NCI-H2227 (cell line): ENCODE data around the gene ANKRD16.
A peak's percentile ranks its signal among the peaks of the same experiment; 100 is the strongest.
"Not testable (repeated sequence)": the region's sequence is repeated elsewhere in the genome, so short reads cannot be mapped to it uniquely, and the experiment has no call there.

ENCODE experiments used
- DNase-seq: peaks from one replicate; lab custom pipeline; 2025; ENCODE audit not compliant: unreplicated experiment; lab: John Stamatoyannopoulos, UW

Gene ANKRD16

DNA sequence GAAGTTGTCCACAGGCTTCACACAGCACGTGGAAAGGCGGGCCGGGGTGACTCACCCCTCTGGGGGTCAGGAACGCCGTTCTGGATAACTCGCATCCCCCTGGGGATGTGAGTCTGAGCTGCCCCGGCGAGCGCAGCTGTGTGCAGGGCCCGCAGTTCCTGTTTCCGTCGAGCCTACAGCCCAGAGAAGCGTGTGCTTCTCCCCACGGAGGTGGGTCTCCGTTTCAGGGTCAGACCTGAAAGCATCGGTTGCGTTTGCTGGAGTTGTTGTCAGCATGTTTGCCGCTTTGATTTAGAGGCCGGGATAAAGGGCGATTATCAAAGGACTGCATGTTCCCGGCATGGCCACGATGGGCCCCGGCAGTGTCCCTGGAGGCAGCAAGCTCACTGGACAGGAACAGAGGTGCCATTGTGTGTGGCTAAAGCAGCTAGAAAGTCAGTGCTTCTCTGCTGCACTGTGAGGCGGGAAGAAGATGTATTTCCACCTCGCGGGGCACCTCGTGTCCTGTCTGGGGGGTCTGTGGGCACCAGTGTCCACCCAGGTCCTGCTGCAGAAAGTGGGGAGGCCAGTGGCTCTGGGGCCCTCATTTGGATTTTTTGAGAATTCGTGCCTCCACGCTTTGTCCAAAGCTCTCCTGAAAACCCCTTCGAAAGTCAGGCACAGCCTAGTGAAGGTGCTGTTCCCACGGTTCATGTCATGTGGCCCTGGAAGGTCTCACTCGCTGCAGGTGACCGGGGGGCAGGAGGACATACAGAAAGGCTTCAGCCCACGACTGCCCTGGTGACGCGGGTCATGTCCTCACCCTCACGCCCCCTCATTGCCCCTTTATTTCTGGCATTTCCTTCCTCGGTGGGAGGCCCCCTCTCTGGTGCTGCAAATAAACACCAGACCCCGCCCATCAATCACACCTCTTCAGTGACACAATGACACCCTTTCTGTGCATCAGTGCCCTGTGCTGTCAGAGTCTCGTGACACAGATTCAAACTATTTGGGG, 49.1 kb downstream of the ANKRD16 start:
- no peak for DNase-seq

DNA sequence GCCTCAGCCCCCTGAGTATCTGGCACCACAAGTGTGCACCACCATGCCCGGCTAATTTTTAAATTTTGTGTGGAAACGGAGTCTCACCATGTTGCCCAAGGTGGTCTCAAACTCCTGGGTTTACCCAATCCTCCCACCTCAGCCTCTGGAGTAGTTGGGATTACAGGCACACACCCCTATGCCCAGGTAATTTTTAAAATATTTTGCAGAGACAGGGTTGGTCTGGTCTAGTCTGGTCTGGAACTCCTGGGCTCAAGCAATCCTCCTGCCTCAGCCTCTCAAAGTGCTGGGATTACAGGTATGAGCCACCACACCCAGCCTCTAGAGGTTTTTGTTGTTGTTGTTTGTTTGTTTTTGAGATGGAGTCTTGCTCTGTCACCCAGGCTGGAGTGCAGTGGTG, 53.5 kb downstream of the ANKRD16 start:
- DNase-seq, result not testable (repeated sequence)

DNA sequence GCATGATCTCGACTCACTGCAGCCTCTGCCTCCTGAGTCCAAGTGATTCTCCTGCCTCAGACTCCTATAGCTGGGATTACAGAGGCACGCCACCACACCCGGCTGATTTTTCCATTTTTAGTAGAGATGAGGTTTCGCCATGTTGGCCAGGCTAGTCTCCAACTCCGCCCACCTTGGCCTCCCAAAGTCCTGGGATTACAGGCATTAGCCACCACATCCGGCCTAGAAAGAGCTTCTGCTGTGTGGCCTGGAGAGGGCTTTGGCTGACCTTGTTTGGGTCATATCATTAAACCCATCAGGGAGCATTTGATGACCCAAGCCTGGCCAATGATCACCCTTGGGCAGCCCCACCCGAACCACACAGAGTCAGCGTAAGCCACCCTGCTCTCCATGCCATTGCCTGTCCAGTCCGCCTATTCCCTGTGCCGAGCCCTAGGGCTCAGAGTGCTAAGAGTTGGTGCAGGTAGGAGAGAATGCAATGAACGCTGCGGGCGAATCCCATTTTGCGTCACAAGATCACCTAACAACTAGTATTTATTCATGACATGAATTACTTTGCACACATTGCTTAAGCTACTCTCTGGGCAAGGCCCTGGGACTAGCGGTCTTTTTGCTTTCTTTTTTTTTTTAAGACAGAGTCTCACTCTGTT, 54.1 kb downstream of the ANKRD16 start:
- no peak for DNase-seq

DNA sequence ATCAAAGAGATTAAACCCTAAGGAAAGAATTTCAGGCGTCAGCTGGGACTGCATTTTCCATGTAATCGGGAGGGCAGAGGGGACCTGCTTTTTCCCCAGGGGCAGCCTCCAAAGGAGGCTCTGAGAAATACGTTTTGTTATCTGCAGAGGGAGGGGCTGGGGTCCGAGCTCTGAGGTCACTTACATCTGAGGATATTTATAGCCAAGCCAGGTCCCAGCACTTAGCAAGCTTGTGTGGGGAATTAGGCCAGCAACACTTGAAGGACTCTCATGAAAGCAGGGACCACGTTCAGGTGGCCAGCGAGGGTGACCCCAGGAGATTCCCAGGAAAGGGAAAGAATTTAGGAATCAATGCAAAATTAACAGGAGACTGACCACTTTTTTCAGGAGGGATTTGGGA, 55.9 kb downstream of the ANKRD16 start:
- DNase-seq, result no peak

DNA sequence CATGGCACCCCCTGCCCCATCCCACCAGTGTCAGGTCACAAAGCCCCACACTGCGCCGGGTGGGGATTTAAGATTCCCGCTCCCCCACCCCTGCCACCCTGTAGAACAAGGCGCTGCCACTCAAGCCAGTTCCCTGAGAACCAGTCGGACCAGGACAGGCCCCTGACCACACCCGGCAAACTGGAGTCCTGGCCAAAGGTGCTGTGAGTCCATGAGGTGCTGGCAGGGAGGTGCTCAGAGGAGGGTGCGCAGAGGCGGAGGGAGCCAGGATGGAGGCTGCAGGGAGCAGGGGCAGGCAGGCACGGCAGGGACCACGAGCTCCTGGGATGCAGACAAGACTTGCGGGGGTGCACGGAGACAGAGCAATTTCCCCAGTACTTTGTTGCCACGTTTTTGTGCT, 56.7 kb downstream of the ANKRD16 start:
- no peak for DNase-seq

DNA sequence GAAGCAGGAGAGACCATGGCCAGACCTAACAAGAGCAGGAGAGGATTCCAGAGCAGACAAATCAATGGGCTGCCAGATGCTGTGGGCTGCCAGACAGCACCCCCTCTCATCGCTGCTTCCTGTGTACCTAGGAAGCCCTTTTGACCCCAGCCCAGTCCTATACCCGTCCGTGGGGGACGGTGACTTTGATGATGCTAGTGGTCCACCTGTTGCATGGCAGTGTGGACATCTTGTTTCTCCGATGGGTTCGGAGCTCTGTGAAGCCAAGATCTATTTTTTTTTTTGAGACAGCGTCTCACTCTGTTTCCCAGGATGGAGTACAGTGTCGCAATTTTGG, 58.3 kb downstream of the ANKRD16 start:
- DNase-seq, result no peak

DNA sequence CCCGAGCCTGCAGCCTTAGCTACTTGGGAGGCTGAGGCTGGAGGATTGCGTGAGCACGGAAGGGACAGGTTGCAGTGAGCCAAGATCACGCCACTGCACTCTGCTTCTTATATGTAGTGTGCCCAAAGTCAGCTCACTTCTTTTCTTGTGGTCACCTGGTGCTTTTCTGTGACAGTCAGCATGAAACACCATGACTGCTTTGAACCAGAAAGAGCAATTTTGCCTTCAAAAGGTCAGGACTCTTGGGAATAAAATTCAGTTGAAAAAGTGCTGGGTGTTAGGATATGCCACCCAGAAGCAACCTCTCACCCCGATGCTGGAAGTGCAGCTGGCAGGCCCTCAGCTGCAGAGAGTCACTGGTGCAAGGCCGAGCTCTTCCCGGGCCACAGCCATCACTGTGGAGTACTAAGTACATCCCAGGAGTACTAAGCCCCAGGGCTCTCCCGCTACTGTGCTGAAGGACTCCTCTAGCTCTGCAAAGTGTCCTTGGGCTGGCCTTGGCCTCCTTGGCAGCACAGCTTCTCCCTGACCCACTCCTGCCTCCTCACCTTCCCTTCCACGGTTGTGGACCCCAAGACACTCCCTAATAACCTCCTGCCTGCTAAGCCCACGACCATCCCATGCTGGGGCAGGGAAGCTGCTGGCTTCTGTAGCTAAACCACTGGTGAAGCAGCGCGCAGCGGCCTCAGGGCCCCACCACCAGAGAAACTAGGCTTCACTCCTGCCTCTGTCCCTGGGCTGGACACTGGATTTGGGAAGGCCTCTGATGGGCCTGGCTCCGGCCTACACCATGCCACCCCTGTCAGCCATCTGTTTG, 58.9 kb downstream of the ANKRD16 start:
- DNase-seq, result no peak

DNA sequence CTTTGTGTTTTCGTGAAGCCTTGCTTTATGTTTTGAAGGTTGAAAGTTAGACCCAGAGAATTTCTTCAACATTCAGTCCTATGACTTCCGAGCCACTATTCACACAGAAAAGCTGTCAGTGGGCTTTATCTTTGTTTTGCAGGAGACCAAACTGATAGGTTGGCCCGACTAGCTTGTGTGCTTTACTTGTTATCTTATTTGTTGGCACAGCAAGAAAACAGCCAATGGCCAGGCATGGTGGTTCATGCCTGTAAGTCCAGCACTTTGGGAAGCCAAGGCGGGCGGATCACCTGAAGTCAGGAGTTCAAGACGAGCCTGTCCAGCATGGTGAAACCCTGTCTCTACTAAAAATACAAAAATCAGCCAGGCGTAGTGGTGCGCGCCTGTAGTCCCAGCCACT, 60.4 kb downstream of the ANKRD16 start:
- no peak for DNase-seq

DNA sequence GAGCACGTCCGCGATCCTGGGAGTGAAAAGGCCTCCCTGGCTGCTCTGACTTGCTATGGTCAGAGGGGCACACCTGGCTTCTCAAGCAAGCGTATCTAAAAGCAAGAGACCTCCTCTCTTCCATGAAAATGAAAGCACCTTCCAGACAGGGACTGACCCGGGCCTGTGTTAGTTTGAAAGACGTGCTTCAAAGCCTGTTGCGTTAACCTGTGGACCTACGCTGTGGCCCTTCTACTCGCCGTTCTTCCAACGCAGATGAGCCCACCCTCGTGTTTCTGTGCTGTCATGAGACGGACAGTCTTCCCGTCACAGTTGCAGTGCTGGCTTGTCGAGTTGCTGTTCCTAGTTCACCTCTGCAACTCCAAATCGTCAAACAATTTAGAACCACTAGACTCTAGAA, 61.0 kb downstream of the ANKRD16 start:
- DNase-seq, result no peak

DNA sequence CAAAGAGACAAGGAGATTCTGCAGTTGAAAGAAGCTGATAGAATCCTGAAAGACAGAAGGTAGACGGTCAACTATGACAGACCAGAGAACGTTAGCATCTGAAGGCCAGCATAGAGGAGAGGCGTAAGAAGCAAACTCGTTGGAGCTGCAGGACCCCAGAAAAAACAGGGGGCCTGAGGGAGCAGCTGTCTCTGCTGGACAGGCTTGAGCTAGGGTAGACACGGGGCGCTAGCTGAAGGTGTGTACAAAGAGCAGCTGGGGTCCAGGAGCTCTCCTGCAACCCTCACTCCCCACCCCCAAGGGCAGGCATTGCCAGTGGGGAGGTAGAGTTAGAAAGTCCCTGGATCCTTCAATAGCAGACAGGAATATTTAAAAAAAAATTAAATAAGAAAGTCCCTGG, 61.9 kb downstream of the ANKRD16 start:
- no peak for DNase-seq

DNA sequence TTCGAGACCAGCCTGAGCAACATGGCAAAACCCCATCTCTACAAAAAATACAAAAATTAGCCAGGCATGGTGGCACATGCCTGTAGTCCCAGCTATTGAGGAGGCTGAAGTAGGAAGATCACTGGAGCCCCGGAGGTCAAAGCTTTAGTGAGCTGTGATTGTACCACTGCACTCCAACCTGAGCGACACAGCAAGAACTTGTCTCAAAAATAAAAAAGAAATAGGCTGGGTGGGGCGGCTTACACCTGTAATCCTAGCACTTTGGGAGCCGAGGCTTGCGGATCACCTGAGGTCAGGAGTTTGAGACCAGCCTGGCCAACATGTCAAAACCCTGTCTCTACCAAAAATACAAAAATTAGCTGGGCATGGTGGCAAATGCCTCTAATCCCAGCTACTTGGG, 63.2 kb downstream of the ANKRD16 start:
- DNase-seq, result not testable (repeated sequence)

DNA sequence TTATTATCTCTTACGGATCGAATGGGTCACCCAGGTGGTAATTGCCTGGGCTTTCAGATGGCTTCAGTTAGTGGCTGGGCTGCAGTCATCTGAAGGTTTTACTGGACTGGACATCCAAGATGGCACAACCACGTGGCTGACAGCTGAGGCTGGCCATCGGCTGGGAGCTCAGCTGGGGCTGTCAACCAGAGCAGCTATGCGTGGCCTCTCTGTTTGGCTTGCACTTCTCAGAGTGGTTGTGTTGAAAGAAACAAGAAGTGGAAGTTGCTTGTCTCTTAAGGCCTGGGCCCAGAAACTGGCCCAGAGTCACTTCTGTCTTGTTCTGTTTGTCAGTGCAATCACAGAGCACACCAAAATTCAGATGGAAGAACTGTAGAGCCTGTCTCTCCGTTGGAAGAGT, 70.8 kb downstream of the ANKRD16 start:
- no peak for DNase-seq

DNA sequence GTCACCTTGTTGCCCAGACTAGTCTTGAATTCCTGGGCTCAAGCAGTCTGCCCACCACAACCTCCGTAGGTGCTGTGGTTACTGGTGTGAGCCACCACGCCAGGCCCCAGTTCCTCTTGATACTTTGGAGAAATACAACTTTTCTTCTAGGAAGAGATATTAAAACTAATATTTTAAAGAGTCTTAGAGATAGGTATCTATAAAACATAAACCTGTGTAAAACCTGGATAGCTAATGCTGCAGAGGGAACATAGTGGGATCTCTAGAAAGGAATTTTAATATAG, 71.7 kb downstream of the ANKRD16 start:
- no peak for DNase-seq

DNA sequence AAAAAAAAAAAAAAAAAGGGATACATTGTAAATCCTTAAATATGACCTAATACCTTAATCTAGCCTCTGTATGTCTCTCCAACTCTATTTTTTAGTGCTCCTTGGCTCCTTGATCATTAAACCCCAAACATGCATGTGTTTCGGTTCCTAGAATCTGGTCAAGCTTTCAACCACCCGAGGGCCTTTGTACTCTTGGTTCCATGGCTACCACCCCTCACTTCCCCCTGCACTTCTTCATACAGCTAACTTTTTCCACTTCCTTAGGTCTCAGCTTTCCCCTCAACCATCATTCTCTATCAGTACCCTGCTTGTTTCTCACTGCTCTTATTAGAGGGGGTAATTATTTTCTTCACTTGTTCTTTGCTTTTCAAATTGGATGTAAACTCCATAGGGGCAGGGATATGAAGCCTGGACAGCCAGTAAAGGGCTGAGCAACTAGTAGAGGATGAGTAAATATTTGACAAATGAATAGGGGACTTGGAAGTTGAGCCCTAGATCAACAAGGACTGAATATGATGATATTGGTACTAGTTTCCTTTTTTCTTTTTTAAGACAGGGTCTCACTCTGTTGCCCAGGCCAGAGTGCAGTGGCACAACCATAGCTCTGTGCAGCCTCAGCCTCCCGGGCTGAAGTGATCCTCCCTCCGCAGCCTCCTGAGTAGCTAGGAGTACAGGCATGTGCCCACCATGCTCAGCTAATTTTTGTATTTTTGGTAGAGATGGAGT, 72.2 kb downstream of the ANKRD16 start:
- DNase-seq, result no peak

DNA sequence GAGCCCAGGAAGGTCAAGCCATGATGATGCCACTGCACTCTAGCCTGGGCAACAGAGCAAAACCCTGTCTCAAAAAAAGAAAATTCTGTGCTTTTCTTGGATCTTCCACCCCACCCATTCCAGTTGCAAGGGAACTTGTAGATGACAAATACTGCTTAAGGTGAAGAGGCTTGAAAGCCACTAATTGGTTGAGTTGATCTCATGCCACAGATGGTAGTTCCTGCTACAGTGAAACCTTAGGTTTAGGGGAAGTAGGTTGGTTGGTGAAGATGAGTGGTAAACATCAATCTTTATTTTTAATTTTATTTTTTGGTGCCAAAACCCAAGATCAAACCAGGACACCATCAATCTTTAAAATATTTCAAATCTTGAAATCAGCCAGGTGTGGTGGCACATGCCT, 73.5 kb downstream of the ANKRD16 start:
- no peak for DNase-seq

DNA sequence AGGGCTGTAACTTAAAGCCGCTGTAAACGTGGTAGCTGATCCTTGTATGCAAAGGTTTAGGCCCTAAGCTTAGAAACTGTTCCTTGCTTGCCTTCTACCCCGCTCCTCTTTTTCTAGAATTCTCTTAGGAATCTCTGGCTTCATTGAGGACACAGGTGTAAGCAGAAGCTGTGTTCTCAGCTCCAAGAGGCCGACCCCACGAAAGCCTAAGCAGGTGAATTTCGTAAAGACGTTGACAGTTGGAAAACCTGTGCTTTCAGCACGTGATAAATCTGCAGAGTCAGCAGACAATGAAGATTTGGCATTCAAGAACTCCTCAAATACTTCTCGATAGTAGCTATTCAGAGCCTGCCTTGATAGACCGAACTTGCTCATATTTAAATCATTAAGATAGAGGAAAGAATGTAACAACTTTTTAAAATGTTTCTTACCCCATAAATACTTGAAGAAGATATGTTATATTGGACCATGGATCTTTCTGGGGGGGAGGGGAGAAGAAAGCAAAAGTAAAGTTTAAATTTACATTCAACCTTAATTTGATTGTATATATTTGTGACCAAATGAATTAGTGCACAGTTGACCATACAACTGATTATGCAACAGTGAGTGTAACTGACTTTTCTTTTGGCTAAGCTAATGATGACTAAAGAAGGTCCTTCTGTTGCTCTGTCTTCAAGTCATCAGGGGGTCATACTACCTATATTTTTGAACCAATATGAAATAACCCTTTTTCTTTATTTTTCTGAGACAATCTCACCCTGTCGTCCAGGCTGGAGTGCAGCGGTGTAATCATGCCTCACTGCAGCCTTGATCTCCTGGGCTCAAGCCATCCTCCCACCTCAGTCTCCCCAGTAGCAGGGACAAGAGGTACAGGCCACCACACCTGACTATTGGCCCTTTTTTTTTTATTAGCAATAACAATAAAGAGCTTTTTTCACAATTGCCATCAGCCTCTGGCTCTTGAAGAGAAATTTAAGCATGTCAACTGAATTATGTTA, 75.3 kb downstream of the ANKRD16 start:
- DNase-seq, result peak; percentile 39

DNA sequence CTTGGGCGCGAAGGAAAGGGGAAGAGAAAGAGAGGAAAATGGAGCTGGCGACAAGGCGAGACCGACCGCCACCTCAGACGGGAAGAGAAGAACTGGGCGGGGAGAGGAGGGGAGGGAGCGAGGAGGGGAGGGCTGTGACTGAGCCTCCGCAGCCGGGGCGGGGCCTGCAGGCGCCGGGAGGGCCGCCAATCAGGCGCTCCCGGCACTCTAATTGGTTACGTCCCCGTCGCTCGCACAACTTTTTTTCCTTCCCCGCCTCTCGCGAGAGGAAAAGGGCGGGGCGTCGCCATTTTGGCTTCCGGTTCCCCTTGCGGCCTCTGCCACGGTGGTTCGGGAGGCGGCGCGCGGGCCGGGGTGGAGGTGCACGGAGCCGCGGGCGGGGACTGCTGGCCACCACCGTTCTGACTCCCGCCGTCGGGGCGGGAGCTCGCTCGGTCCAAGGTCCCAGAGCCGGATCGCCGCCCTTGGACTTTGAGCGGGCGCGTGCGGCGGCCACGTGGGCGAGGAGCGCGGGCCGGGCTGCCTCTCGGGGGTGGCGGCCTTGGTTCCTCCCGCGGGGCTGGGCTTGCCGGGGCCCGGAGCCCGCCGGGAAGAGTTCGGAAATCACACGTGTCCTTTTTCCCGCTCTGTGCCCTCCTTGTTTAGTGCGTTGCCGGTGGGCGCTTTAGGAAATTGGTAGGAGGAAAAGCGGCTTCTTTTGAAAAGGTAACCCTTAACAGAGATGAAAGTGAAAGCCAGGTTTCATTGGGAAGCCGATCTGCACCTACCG, 76.2 kb downstream of the ANKRD16 start, which contains the start of gene GDI2:
GDI2 (minus strand) TSS at position 94 of the 769 bp plus-strand sequence. CDS start 176 bp downstream, outside the sequence.
- peak; percentile 97 for DNase-seq

DNA sequence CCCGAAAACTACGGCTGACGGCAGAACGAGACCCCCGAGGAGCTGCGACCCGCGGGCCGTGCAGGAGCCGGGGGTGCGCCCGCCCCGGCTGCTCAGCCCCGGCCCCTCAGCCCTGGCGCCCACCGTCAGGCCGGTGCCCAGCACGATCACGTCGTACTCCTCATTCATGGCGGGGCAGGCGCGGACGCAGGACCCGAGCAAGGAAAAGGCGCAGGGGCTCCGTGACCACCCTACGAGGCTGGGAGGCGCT, 76.7 kb downstream of the ANKRD16 start:
- no peak for DNase-seq

DNA sequence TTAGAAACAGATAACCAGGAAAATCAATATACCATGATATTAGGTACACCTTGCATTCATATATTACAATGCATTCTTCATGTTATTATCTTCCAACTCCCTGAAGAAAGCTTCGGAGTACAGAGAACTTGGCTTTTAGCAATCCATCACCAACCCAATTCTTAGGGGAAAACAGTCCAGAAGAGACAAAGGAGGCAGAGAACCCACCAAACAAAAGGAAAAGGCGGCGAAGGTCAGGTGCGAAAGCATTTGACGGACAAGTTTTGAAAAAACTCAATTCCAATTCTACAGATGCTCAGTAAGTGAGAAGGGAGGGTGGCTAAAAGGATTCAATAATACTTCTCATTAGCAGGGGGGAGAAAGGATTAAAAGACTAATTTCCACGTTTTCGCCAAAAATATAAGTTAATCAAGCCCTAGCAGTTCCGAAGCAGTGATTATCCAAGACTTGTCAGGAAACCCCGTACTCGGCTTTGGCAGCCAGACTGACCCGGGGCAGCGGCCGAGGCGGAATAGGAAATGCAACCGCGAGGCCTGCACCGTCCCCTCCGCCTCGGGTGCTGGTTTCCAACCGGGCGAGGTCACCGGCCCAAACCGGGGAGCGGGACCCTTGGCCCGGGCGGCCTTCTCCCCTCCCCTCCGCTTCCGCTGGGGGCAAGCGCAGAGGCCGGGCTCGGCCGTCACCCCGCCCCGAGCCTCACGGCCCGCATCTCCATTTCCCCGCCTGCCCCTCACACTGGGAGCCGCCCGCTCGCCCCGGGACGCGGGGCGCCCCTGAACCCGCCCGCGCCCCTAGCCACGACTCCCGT, 77.2 kb downstream of the ANKRD16 start:
- peak; percentile 25 for DNase-seq
